ENCODE results near the gene TGFBR3.

TGFBR3 gene

GRCh38 chr1:91689641-91690481, 196.1 kb downstream of the TGFBR3 start:
- peaks cover 50% of the 10 kb centered on the region for H3K36me3 Mint-ChIP-seq (ENCODE audit: insufficient read depth)
- peaks cover 50% of the 10 kb centered on the region for H3K4me1 Mint-ChIP-seq
- H3K27ac Mint-ChIP-seq (ENCODE audit: low read depth) = peak overlapping the region; percentile 42
- no peaks in the 10 kb centered on the region for H3K27me3 Mint-ChIP-seq
- DNase-seq (ENCODE audit: low spot score in 2 of 2) = no peak
- H3K4me3 Mint-ChIP-seq = no peak overlapping the region
- ATAC-seq (replicated peaks; ENCODE audit: extremely low read depth, poor library complexity, severe bottlenecking) = no peak
- H3K9me3 Mint-ChIP-seq = no peaks in the 10 kb centered on the region

DNA sequence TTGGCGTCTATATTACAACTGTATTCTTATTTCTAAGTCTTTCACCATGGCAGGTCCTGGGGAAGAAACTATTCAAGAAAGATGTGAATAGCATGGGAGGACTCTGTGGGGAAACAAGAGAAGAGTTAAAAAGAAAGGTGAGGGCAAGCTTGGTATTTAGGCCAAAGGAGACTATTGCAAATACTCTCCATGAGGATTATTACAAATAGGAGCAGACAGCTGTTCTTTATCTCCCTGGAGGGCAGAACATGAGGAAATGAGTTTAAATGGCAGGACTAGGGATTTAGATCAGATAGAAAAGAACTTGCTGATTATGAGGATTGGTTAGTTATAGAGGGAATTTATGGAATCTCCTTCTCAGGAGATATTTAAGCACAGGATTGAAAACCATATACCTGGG, 198.5 kb downstream of the TGFBR3 start:
- Mint-ChIP-seq H3K36me3 (ENCODE audit: insufficient read depth) (peaks cover 42% of the 10 kb centered on the region), H3K4me3 (no peak overlapping the region), H3K27ac (ENCODE audit: low read depth) (peak overlapping the region; percentile 75), H3K4me1 (peaks cover 54% of the 10 kb centered on the region), H3K9me3 (no peaks in the 10 kb centered on the region), H3K27me3 (no peaks in the 10 kb centered on the region)
- ATAC-seq (replicated peaks; ENCODE audit: extremely low read depth, poor library complexity, severe bottlenecking) = no peak
- no peak for DNase-seq (ENCODE audit: low spot score in 2 of 2)

DNA sequence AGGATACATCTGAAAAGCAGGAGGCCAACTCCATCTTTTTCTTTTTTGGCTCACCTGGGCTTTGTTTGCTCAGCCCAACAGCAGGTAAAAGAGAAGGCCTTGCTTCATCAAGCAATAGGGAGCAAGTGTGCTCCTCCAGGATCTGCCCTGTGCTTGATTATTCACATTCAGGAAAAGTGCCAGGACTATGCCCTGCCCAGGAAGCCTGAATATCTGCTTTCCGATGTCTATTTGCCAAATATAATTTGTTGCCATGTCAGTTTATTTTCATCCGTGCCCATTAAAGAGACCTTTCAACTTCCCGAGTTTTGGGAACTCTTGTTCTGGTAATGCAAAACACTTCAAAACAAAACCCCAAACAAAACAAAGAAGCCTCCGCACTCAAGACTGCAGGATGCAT, 200.0 kb downstream of the TGFBR3 start:
- Mint-ChIP-seq H3K36me3 (ENCODE audit: insufficient read depth) (peaks cover 39% of the 10 kb centered on the region), H3K27me3 (no peaks in the 10 kb centered on the region), H3K4me1 (peaks cover 54% of the 10 kb centered on the region), H3K27ac (ENCODE audit: low read depth) (no peak overlapping the region), H3K9me3 (no peaks in the 10 kb centered on the region), H3K4me3 (no peak overlapping the region)
- ATAC-seq (replicated peaks; ENCODE audit: extremely low read depth, poor library complexity, severe bottlenecking) (no peak), DNase-seq (ENCODE audit: low spot score in 2 of 2) (no peak)

- no peak for DNase-seq (ENCODE audit: low spot score in 2 of 2)
- peaks cover 35% of the 10 kb centered on the region for H3K36me3 Mint-ChIP-seq (ENCODE audit: insufficient read depth)
Observed at GRCh38 chr1:91684481-91685196, 201.3 kb downstream of the TGFBR3 start.

GRCh38 chr1:91683598-91683951, 202.4 kb downstream of the TGFBR3 start:
- peaks cover 50% of the 10 kb centered on the region for H3K4me1 Mint-ChIP-seq
- ATAC-seq (replicated peaks; ENCODE audit: extremely low read depth, poor library complexity, severe bottlenecking) (no peak), DNase-seq (ENCODE audit: low spot score in 2 of 2) (no peak)
- H3K9me3 Mint-ChIP-seq = no peaks in the 10 kb centered on the region
- no peaks in the 10 kb centered on the region for H3K27me3 Mint-ChIP-seq
- H3K4me3 Mint-ChIP-seq = no peak overlapping the region
- H3K36me3 Mint-ChIP-seq (ENCODE audit: insufficient read depth) = peaks cover 32% of the 10 kb centered on the region
- peak overlapping the region; percentile 84 for H3K27ac Mint-ChIP-seq (ENCODE audit: low read depth)

More at GRCh38 chr1:91684481-91685196, 201.3 kb downstream of the TGFBR3 start:
- peak; percentile 80 for ATAC-seq (replicated peaks; ENCODE audit: extremely low read depth, poor library complexity, severe bottlenecking)
- Mint-ChIP-seq H3K9me3 (no peaks in the 10 kb centered on the region), H3K27ac (ENCODE audit: low read depth) (peak overlapping the region; percentile 84), H3K4me1 (peaks cover 55% of the 10 kb centered on the region), H3K4me3 (peak overlapping the region; percentile 52), H3K27me3 (no peaks in the 10 kb centered on the region)

- Mint-ChIP-seq H3K4me1 (peaks cover 45% of the 10 kb centered on the region), H3K27ac (ENCODE audit: low read depth) (no peak overlapping the region), H3K36me3 (ENCODE audit: insufficient read depth) (peaks cover 34% of the 10 kb centered on the region), H3K4me3 (no peak overlapping the region), H3K9me3 (no peaks in the 10 kb centered on the region), H3K27me3 (no peaks in the 10 kb centered on the region)
- ATAC-seq (replicated peaks; ENCODE audit: extremely low read depth, poor library complexity, severe bottlenecking) (no peak), DNase-seq (ENCODE audit: low spot score in 2 of 2) (no peak)
Observed at GRCh38 chr1:91682882-91683597, 202.9 kb downstream of the TGFBR3 start.

- H3K27me3 Mint-ChIP-seq = no peaks in the 10 kb centered on the region
- peak overlapping the region; percentile 8 for H3K27ac Mint-ChIP-seq (ENCODE audit: low read depth)
- H3K36me3 Mint-ChIP-seq (ENCODE audit: insufficient read depth) = peaks cover 28% of the 10 kb centered on the region
- DNase-seq (ENCODE audit: low spot score in 2 of 2) = no peak
- peaks cover 28% of the 10 kb centered on the region for H3K4me1 Mint-ChIP-seq
- no peak overlapping the region for H3K4me3 Mint-ChIP-seq
- no peak for ATAC-seq (replicated peaks; ENCODE audit: extremely low read depth, poor library complexity, severe bottlenecking)
- H3K9me3 Mint-ChIP-seq = no peaks in the 10 kb centered on the region
Observed at GRCh38 chr1:91680556-91681155, 205.3 kb downstream of the TGFBR3 start.

GRCh38 chr1:91679446-91679845, 206.5 kb downstream of the TGFBR3 start:
- Mint-ChIP-seq H3K27me3 (no peaks in the 10 kb centered on the region), H3K4me3 (no peak overlapping the region), H3K4me1 (peaks cover 16% of the 10 kb centered on the region), H3K36me3 (ENCODE audit: insufficient read depth) (peaks cover 21% of the 10 kb centered on the region), H3K9me3 (no peaks in the 10 kb centered on the region), H3K27ac (ENCODE audit: low read depth) (peak overlapping the region; percentile 22)
- ATAC-seq (replicated peaks; ENCODE audit: extremely low read depth, poor library complexity, severe bottlenecking) (no peak), DNase-seq (ENCODE audit: low spot score in 2 of 2) (no peak)

DNA sequence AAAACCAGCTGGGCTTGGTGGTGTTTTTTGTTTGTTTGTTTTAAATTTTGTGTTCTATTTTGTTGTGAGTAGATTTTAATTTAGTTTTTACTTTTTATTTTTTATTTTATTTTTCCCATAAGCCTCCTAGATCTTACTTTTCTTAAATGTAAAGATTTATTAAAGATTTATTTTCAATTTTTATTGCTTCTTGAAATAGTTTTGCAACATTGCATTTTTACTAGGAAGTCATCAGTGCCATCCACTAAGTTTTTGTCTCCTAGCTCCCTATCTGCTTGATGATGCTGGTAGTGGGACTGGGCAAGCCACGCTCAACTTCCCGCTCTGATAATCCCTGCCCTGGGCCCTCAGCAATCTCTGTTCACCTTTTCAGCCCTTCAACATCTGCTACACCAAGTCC, 209.9 kb downstream of the TGFBR3 start:
- Mint-ChIP-seq H3K27me3 (no peaks in the 10 kb centered on the region), H3K9me3 (no peaks in the 10 kb centered on the region)

DNA sequence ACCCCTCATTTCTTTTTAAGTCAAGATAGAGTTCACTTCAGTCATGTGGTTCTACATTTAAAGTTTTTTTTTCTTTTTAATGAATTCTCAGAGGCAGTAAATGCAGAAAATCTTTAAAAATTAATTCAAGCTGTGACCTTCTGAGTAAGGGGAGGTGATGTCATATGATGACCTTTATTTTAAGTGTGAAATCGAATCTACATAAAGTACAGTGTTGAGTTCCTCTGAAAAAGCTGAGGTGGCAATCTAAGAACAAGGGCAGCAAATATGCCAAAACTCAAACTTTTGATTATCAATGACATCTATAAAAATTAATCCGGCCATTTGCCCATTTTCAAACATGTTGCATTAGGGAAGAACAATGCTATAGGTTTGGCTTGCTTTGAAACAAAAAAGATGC, 211.8 kb downstream of the TGFBR3 start:
- Mint-ChIP-seq H3K4me3 (no peak overlapping the region), H3K27me3 (no peaks in the 10 kb centered on the region), H3K36me3 (ENCODE audit: insufficient read depth) (peaks cover 2% of the 10 kb centered on the region), H3K27ac (ENCODE audit: low read depth) (no peak overlapping the region), H3K4me1 (peaks cover 6% of the 10 kb centered on the region), H3K9me3 (no peaks in the 10 kb centered on the region)
- ATAC-seq (replicated peaks; ENCODE audit: extremely low read depth, poor library complexity, severe bottlenecking) = no peak
- DNase-seq (ENCODE audit: low spot score in 2 of 2) = no peak

More for the DNA sequence above, 209.9 kb downstream of the TGFBR3 start:
- no peak for DNase-seq (ENCODE audit: low spot score in 2 of 2)
- Mint-ChIP-seq H3K27ac (ENCODE audit: low read depth) (no peak overlapping the region), H3K4me1 (peaks cover 10% of the 10 kb centered on the region), H3K36me3 (ENCODE audit: insufficient read depth) (peaks cover 5% of the 10 kb centered on the region), H3K4me3 (no peak overlapping the region)
- ATAC-seq (replicated peaks; ENCODE audit: extremely low read depth, poor library complexity, severe bottlenecking) = no peak

GRCh38 chr1:91673613-91674012, 212.3 kb downstream of the TGFBR3 start:
- no peaks in the 10 kb centered on the region for H3K9me3 Mint-ChIP-seq
- peaks cover 5% of the 10 kb centered on the region for H3K4me1 Mint-ChIP-seq
- no peak for DNase-seq (ENCODE audit: low spot score in 2 of 2)
- no peak overlapping the region for H3K27ac Mint-ChIP-seq (ENCODE audit: low read depth)
- no peaks in the 10 kb centered on the region for H3K27me3 Mint-ChIP-seq
- H3K4me3 Mint-ChIP-seq = no peak overlapping the region
- no peak for ATAC-seq (replicated peaks; ENCODE audit: extremely low read depth, poor library complexity, severe bottlenecking)
- peaks cover 2% of the 10 kb centered on the region for H3K36me3 Mint-ChIP-seq (ENCODE audit: insufficient read depth)

DNA sequence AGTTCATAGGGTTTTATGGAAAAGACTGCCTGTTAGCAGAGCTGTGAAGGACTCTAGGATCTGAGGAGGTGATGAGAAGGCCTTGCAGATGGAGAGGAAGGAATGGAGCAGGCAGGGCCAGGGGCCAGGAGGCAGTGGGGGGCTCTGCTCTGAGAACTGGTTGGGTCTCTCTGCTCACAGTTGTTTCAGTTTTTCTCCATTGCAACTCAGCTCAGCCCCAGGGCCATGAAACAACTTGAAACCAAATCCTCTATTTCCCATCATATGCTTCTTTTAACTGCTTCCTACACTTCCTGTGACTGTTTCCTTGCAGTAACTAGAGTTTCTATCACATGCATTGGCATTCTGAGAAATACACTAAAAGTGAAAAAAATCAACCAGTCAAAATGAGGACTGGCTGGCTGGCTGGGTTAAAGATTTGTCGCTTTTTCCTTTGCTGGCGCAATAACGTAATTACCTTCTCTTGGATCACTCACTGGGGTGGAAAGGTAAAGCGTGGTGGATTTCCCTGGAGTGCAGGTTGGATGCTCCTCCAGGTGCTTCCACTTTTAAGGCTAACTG, 213.3 kb downstream of the TGFBR3 start:
- no peak for DNase-seq (ENCODE audit: low spot score in 2 of 2)
- Mint-ChIP-seq H3K27ac (ENCODE audit: low read depth) (peak overlapping the region; percentile 30), H3K27me3 (no peaks in the 10 kb centered on the region), H3K4me1 (peaks cover 11% of the 10 kb centered on the region), H3K9me3 (no peaks in the 10 kb centered on the region), H3K36me3 (ENCODE audit: insufficient read depth) (no peaks in the 10 kb centered on the region), H3K4me3 (no peak overlapping the region)
- no peak for ATAC-seq (replicated peaks; ENCODE audit: extremely low read depth, poor library complexity, severe bottlenecking)
